Fibroblast of the aortic adventitia (primary cell): ENCODE data around the gene ALG10B. TPM values are rescaled to one million over a fixed set of nuclear protein-coding genes. Genes with fewer than 3 reads are reported as not detected.
"Not testable (repeated sequence)": the region's sequence is repeated elsewhere in the genome, so short reads cannot be mapped to it uniquely, and the experiment has no call there.

Experiments used
- DNase-seq: peaks from one replicate; pipeline ENCODE4 v3.0.0-alpha.2; 2010; ENCODE audit warnings: low read depth
- H3K4me3 ChIP-seq: 2 replicates; pipeline ENCODE4 v1.5.1; 2011; ENCODE audit warnings: low read depth, mild to moderate bottlenecking, control low read depth, low read length, moderate library complexity
- total RNA-seq: library from RNA; depleted of rRNA; stranded (reverse); fragments of >200 nt; gene quantifications from 2 replicates; pipeline ENCODE4 v1.2.3, GENCODE V29; 2012; ENCODE audit warnings: low replicate concordance
- TF ChIP-seq, protein P1 (sequence below): IDR thresholded peaks from 2 replicates; pipeline ENCODE4 v1.5.1; 2011; ENCODE audit warnings: mild to moderate bottlenecking, low read length, control low read depth, inconsistent platforms; ENCODE audit not compliant: insufficient read depth

The ALG10B gene
- total RNA-seq, 1 donor = 5.6 TPM

DNA sequence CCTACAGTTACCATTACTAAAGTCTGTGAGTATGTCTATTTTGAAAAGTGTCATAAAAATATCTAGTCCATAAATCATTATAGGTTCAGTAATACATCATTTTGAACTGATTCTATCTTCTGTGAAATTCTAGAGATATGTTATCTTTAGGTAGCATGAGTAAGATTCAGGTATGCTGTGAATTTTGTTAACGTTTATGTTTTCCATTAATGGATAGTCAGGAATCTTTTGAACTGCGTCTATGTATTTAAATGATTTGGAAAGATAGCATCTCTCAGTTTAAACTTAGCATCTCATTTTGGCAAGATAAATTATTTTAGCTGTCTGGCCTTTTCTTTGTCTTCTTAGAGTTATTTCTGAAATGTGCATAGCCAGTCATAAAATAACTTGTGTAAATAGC, 8.3 kb downstream of the ALG10B start:
- TF ChIP-seq, protein P1, sequence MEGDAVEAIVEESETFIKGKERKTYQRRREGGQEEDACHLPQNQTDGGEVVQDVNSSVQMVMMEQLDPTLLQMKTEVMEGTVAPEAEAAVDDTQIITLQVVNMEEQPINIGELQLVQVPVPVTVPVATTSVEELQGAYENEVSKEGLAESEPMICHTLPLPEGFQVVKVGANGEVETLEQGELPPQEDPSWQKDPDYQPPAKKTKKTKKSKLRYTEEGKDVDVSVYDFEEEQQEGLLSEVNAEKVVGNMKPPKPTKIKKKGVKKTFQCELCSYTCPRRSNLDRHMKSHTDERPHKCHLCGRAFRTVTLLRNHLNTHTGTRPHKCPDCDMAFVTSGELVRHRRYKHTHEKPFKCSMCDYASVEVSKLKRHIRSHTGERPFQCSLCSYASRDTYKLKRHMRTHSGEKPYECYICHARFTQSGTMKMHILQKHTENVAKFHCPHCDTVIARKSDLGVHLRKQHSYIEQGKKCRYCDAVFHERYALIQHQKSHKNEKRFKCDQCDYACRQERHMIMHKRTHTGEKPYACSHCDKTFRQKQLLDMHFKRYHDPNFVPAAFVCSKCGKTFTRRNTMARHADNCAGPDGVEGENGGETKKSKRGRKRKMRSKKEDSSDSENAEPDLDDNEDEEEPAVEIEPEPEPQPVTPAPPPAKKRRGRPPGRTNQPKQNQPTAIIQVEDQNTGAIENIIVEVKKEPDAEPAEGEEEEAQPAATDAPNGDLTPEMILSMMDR = no peak
- DNase-seq = no peak
- H3K4me3 ChIP-seq = no peak overlapping the region

DNA sequence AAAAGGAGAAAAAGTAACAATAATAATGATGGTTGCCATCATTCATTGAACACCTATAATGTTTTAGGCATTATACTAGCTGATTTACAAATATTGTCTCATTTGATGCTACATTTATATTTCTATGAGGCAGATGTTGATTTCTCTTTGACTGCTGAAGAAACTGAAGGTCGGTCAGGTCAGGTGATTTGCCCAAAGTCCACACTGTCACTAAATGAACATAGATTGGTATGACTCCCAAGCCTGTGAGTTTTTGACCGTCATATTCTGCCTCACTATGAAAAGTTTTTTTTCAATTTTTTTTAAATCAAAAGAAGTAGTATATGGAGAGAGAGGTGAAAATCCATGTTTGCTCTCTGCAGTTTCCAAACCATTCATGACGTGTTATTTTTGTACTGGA, 10.8 kb downstream of the ALG10B start:
- TF ChIP-seq, protein P1 = no peak
- H3K4me3 ChIP-seq = no peak overlapping the region
- no peak for DNase-seq

DNA sequence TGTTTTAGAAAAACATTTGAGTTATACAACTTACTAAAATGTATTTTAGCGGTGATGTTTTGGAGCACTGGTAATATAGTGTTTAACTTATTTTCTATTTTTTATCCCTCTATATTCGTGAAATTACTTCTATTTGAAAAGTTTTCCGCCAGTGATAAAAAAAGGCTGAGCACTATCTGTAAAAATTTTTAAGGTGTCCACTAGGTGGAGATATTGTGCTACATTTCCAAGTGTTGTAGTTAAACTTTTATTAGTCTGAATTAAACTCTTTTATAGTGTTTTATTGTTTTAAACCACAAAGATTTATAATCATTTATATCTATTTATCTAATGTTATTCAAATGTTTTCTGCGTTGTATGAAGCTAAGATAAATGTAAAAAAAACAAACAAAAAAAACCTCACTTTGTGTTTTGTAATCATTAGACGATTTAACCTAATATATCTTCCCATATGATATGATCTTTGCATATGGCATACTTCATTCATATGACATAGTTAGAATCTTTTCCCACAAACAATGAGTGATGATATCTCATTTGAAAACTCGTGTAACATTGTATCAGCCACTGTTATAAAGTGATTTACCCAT, 11.8 kb downstream of the ALG10B start:
- TF ChIP-seq, protein P1 = peak; percentile 56
- no peak overlapping the region for H3K4me3 ChIP-seq
- DNase-seq = peak; percentile 66

DNA sequence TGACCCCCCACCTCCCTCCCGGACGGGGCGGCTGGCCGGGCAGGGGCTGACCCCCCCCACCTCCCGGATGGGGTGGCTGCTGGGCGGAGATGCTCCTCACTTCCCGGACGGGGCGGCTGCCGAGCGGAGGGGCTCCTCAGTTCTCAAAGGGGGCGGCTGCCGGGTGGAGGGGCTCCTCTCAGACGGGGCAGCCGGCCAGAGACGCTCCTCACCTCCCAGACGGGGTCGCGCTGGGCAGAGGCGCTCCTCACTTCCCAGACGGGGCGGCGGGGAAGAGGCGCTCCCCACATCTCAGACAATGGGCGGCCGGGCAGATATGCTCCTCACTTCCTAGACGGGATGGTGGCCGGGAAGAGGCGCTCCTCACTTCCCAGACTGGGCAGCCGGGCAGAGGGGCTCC, 13.8 kb downstream of the ALG10B start:
- DNase-seq, H3K4me3 ChIP-seq: not testable (repeated sequence)

DNA sequence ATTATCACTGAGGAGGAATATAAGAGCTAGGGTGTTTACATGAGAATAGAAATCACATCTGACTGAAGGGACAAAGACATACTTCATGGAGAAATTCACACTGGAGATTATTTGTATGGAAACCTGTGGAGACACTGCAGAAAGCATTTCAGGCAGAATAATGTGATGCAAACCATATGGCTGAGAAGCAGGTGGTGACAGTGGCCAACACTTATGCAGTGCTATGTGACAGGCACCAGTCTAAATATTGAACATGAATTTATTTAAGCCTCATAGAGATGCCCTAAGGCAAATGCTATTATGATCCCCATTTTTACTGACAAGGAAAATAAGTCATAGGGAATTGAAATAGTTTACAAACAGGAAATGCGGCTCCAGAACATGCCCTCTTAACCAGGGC, 16.2 kb downstream of the ALG10B start:
- TF ChIP-seq, protein P1 = no peak
- DNase-seq = no peak
- no peak overlapping the region for H3K4me3 ChIP-seq

DNA sequence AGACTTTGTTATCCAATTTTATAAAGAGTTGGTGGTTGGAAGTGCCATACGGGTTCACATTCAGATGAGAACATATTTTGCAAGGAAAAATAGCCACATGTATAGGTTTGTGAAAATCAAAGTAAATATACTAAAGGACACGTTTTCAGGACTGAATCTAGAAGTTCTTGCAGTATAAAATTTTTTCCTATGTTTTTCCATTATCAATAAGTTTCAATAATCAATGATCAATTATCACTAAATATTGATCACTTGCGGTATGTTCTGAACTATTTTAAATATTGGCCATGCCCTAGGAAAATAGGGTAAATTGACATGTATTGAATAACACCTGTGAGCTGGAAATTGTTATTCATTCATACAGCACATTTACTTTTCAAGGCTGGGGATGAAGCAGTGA, 25.9 kb downstream of the ALG10B start:
- H3K4me3 ChIP-seq = no peak overlapping the region
- no peak for DNase-seq
- TF ChIP-seq, protein P1 = no peak

DNA sequence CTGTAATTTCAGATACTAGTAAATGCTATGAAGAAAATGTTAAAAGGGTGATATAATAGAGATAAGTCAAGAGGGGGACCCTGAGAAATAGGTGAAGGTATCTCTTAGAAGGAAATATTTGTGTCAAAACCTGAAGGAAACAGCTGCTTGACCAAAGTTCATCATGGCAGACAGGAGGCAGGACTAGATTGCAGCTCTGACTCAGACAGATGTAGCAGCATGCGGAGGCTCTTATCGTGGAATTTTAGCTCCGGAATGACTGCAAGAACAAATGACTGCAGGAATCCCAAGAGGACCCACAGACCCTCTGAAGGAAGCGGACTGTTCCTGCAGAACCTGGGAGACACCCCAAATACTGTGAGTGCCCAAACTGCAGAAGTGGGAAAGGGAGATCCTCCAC, 26.7 kb downstream of the ALG10B start:
- DNase-seq, H3K4me3 ChIP-seq: not testable (repeated sequence)

DNA sequence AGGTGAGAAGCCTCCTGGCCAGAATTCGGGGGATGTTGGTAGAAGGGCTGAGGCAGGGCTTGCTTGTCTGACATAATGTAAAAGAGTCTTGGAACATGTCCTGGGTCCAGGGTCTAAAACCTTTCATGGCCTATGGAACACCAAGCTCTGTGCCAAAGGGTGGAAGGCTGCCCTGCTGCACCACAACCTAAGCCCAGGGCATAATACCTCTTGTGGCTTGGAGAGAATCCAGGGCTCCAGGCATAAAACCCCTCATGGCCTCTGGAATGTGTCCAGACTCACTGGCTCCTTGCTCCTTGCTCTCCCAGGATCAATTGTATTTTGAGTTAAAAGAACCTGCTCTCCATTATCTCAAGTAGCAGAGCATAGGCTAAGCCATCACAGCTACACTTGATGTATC, 27.3 kb downstream of the ALG10B start:
- H3K4me3 ChIP-seq, DNase-seq: not testable (repeated sequence)
